OCI-LY3 (cell line): ENCODE measurements around the gene ANKFN1.

Experiments used
- CTCF ChIP-seq: fragments of 200-600, 300-600 bp; sonication (generic); IDR thresholded peaks from 2 replicates; pipeline ENCODE4 v1.5.1; 2014; ENCODE audit warnings: antibody characterized with exemption, low read length, low read depth
- EZH2phosphoT487 ChIP-seq: fragments of 200-600 bp; shearing (Covaris generic); IDR thresholded peaks from 2 replicates; pipeline ENCODE4 v1.6.1; 2018; ENCODE audit warnings: antibody characterized with exemption, mixed run types, low read depth

GRCh38 chr17:56359518-56359917 is 206.2 kb downstream of the ANKFN1 start:
- TF ChIP-seq CTCF (no peak), EZH2phosphoT487 (no peak)
